H9 (cell line): ENCODE data around the gene ZNF18. TPM values are rescaled to one million over a fixed set of nuclear protein-coding genes. Genes with fewer than 3 reads are reported as not detected.

Experiments used
- DNase-seq: peaks from one replicate; pipeline ENCODE4 v3.0.0-alpha.2; 2017
- H2AFZ ChIP-seq: one replicate; pipeline ENCODE4 v1.6.1; 2013; ENCODE audit warnings: mild to moderate bottlenecking, low read length, control low read depth, moderate library complexity
- H2AK5ac ChIP-seq: 2 replicates; pipeline ENCODE4 v1.6.1; 2013; ENCODE audit warnings: low read length, control low read depth, mixed read lengths; ENCODE audit not compliant: insufficient read length
- H2BK120ac ChIP-seq: one replicate; pipeline ENCODE4 v1.6.1; 2013; ENCODE audit warnings: low read depth, mild to moderate bottlenecking, low read length, control low read depth, inconsistent platforms; ENCODE audit not compliant: poor library complexity, severe bottlenecking
- H2BK12ac ChIP-seq: 2 replicates; pipeline ENCODE4 v1.6.1; 2013; ENCODE audit warnings: low read length, control low read depth, mixed read lengths, low read depth; ENCODE audit not compliant: insufficient read length
- H2BK15ac ChIP-seq: 2 replicates; pipeline ENCODE4 v1.6.1; 2013; ENCODE audit warnings: low read depth, low read length, control low read depth
- H2BK20ac ChIP-seq: one replicate; pipeline ENCODE4 v1.6.1; 2013; ENCODE audit warnings: low read depth, mild to moderate bottlenecking, low read length, control low read depth, inconsistent platforms; ENCODE audit not compliant: poor library complexity, severe bottlenecking
- H2BK5ac ChIP-seq: 2 replicates; pipeline ENCODE4 v1.6.1; 2013; ENCODE audit warnings: low read length, control low read depth, mixed read lengths; ENCODE audit not compliant: insufficient read length
- H3K14ac ChIP-seq: 2 replicates; pipeline ENCODE4 v1.6.1; 2013; ENCODE audit warnings: low read length, control low read depth; ENCODE audit not compliant: insufficient read depth
- H3K18ac ChIP-seq: 2 replicates; pipeline ENCODE4 v1.6.1; 2013; ENCODE audit warnings: low read depth, mild to moderate bottlenecking, mixed read lengths, low read length, control low read depth; ENCODE audit not compliant: insufficient read length
- H3K23ac ChIP-seq: 2 replicates; pipeline ENCODE4 v1.6.1; 2013; ENCODE audit warnings: low read length, control low read depth, mixed read lengths, low read depth; ENCODE audit not compliant: insufficient read length
- H3K23me2 ChIP-seq: 2 replicates; pipeline ENCODE4 v1.6.1; 2013; ENCODE audit warnings: low read depth, mild to moderate bottlenecking, mixed read lengths, low read length, control low read depth; ENCODE audit not compliant: insufficient read length, poor library complexity, severe bottlenecking
- H3K27ac ChIP-seq: 2 replicates; pipeline ENCODE4 v1.5.1; 2013; ENCODE audit warnings: low read length, control low read depth, mixed read lengths, low read depth; ENCODE audit not compliant: insufficient read length
- H3K27me3 ChIP-seq: 2 replicates; pipeline ENCODE4 v1.6.1; 2013; ENCODE audit warnings: low read length, control low read depth, inconsistent platforms; ENCODE audit not compliant: insufficient read depth
- H3K4ac ChIP-seq: 2 replicates; pipeline ENCODE4 v1.6.1; 2013; ENCODE audit warnings: low read depth, mild to moderate bottlenecking, control low read depth, inconsistent platforms, low read length, moderate library complexity
- H3K4me1 ChIP-seq: 2 replicates; pipeline ENCODE4 v1.6.1; 2013; ENCODE audit warnings: low read length, control low read depth, inconsistent platforms; ENCODE audit not compliant: insufficient read depth
- H3K4me2 ChIP-seq: 2 replicates; pipeline ENCODE4 v1.6.1; 2013; ENCODE audit warnings: low read length, control low read depth, mixed read lengths; ENCODE audit not compliant: insufficient read length, insufficient read depth
- H3K56ac ChIP-seq: 2 replicates; pipeline ENCODE4 v1.6.1; 2013; ENCODE audit warnings: low read depth, mild to moderate bottlenecking, mixed read lengths, low read length, control low read depth; ENCODE audit not compliant: insufficient read length
- H3K79me1 ChIP-seq: 2 replicates; pipeline ENCODE4 v1.6.1; 2013; ENCODE audit warnings: low read depth, mild to moderate bottlenecking, moderate library complexity, low read length, control low read depth, inconsistent platforms; ENCODE audit not compliant: insufficient read depth, poor library complexity, severe bottlenecking
- H3K79me2 ChIP-seq: 2 replicates; pipeline ENCODE4 v1.6.1; 2013; ENCODE audit warnings: low read length, control low read depth, inconsistent platforms; ENCODE audit not compliant: insufficient read depth
- H3K9ac ChIP-seq: 2 replicates; pipeline ENCODE4 v1.6.1; 2013; ENCODE audit warnings: low read length, control low read depth, mixed read lengths; ENCODE audit not compliant: insufficient read length; ENCODE audit errors: extremely low read depth
- H3K9me3 ChIP-seq: one replicate; pipeline ENCODE4 v1.6.1; 2013; ENCODE audit warnings: low read depth, low read length, inconsistent platforms; ENCODE audit not compliant: control insufficient read depth
- H3T11ph ChIP-seq: one replicate; pipeline ENCODE4 v1.6.1; 2013; ENCODE audit warnings: mild to moderate bottlenecking, low read length, control low read depth, inconsistent platforms
- H4K20me1 ChIP-seq: one replicate; pipeline ENCODE4 v1.6.1; 2013; ENCODE audit not compliant: control insufficient read depth, insufficient read length, insufficient read depth
- H4K5ac ChIP-seq: 2 replicates; pipeline ENCODE4 v1.6.1; 2013; ENCODE audit warnings: low read depth, mild to moderate bottlenecking, mixed read lengths, low read length, control low read depth; ENCODE audit not compliant: insufficient read length
- H4K8ac ChIP-seq: replicated peaks from 2 replicates; pipeline ENCODE4 v1.6.1; 2013; ENCODE audit warnings: low read length, control low read depth, mixed read lengths, low read depth; ENCODE audit not compliant: insufficient read length
- H4K91ac ChIP-seq: 2 replicates; pipeline ENCODE4 v1.6.1; 2013; ENCODE audit warnings: low read depth, mild to moderate bottlenecking, moderate library complexity, mixed read lengths, low read length, control low read depth; ENCODE audit not compliant: insufficient read length
- H3K27ac Mint-ChIP-seq, 3 experiments: 2 replicates in 2 of 3; 3 replicates in 1 of 3; pipeline ENCODE4 v1.8.0; 2020 to 2021; ENCODE audit warnings: mixed read lengths in 3 of 3, mild to moderate bottlenecking in 1 of 3, moderate library complexity in 1 of 3
- H3K27me3 Mint-ChIP-seq: 2 replicates; pipeline ENCODE4 v1.8.0; 2021; ENCODE audit warnings: low read depth, mild to moderate bottlenecking, moderate library complexity, mixed read lengths
- H3K36me3 Mint-ChIP-seq, 3 experiments: 2 replicates in 2 of 3; 3 replicates in 1 of 3; pipeline ENCODE4 v1.8.0; 2020 to 2021; ENCODE audit warnings: low read depth in 3 of 3, mixed read lengths in 3 of 3; ENCODE audit not compliant: insufficient read depth in 1 of 3
- H3K4me1 Mint-ChIP-seq, 2 experiments: 2 replicates each; pipeline ENCODE4 v1.8.0; 2020; ENCODE audit warnings: mixed read lengths in 2 of 2
- H3K4me3 Mint-ChIP-seq, 2 experiments: 2 replicates in 1 of 2; 3 replicates in 1 of 2; pipeline ENCODE4 v1.8.0; 2020 to 2021; ENCODE audit warnings: mild to moderate bottlenecking in 2 of 2, mixed read lengths in 2 of 2, moderate library complexity in 1 of 2
- H3K9me3 Mint-ChIP-seq, 2 experiments: 2 replicates in 1 of 2; 3 replicates in 1 of 2; pipeline ENCODE4 v1.8.0; 2020; ENCODE audit warnings: mild to moderate bottlenecking in 2 of 2, mixed read lengths in 2 of 2, moderate library complexity in 1 of 2
- CTCF ChIP-seq: fragments of 200-600 bp; sonication (generic); conservative IDR thresholded peaks from 3 replicates; pipeline ENCODE4 v1.8.0; 2021; ENCODE audit warnings: antibody characterized with exemption, mild to moderate bottlenecking
- total RNA-seq: library from RNA; stranded (reverse); gene quantifications from 2 replicates; pipeline ENCODE4 v1.2.1, GENCODE V29; 2021

ZNF18 gene
- total RNA-seq, 1 experiment from 2014 or later = 6.8 TPM

GRCh38 chr17:11954936-11955335, 42.3 kb downstream of the ZNF18 start:
- peaks cover 10 to 24% (median 16%) of the 10 kb centered on the region in 3 experiments for H3K36me3 Mint-ChIP-seq
- Histone ChIP-seq H2AFZ (no peak overlapping the region), H4K5ac (no peak overlapping the region), H2BK120ac (no peak overlapping the region), H3K18ac (no peak overlapping the region), H3K23ac (no peak overlapping the region), H2BK5ac (no peak overlapping the region), H2AK5ac (no peak overlapping the region), H2BK15ac (no peak overlapping the region), H3K27ac (no peak overlapping the region), H3K9me3 (peaks cover 12% of the 10 kb centered on the region), H4K8ac (no peak overlapping the region), H4K20me1 (no peaks in the 10 kb centered on the region), H3K27me3 (no peaks in the 10 kb centered on the region), H3K9ac (no peak overlapping the region), H3K79me1 (no peaks in the 10 kb centered on the region), H3T11ph (no peak overlapping the region), H3K4ac (no peak overlapping the region), H4K91ac (no peak overlapping the region), H3K79me2 (no peaks in the 10 kb centered on the region), H2BK20ac (no peak overlapping the region), H3K56ac (no peak overlapping the region), H3K14ac (no peak overlapping the region), H3K4me1 (no peaks in the 10 kb centered on the region), H2BK12ac (no peak overlapping the region), H3K23me2 (no peaks in the 10 kb centered on the region), H3K4me2 (no peak overlapping the region)
- DNase-seq = no peak
- H3K4me3 Mint-ChIP-seq = no peak overlapping the region
- no peak for TF ChIP-seq CTCF
- no peaks in the 10 kb centered on the region for H3K27me3 Mint-ChIP-seq
- H3K4me1 Mint-ChIP-seq = no peaks in the 10 kb centered on the region
- H3K9me3 Mint-ChIP-seq = peaks cover 24 to 28% of the 10 kb centered on the region in 2 experiments
- H3K27ac Mint-ChIP-seq = no peak overlapping the region
